ENCODE measurements around the gene MAP3K15. TPM values are rescaled to one million over a fixed set of nuclear protein-coding genes. Genes with fewer than 3 reads are reported as not detected.

The MAP3K15 gene
- total RNA-seq, 1 experiment from 2014 or later: 1.2 TPM

DNA sequence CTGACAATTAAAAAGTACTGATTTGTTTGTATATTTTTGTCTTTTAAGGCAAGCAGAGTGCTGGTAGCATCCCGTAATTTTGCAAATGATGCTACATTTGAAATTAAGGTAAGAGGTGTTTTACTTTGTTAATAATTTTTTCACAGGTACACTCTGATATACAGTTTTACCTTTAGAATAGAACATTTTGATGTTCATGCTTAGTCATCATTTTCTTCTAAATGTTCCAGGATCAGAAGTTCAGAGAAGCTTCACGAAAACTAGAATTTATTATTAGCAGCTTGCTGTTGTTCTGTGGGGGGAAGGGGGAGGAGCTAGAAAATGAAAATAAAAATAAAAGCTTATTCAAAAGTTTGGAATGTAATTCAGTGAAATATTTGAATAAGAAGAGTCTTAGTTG is 166.0 kb downstream of the MAP3K15 start:
- no peaks in the 10 kb centered on the region for H3K4me1 ChIP-seq (ENCODE audit: insufficient read depth, low read length)

More for the DNA sequence above, 166.0 kb downstream of the MAP3K15 start:
- no peak overlapping the region for H3K4ac ChIP-seq (ENCODE audit: low read depth, low read length)
- no peak for DNase-seq
- H4K91ac ChIP-seq (ENCODE audit: insufficient read length, low read depth, low read length): no peak overlapping the region
- Mint-ChIP-seq H3K36me3 (ENCODE audit: insufficient read depth in 1 of 3, low read depth in 3 of 3) (peaks cover 10 to 50% (median 42%) of the 10 kb centered on the region in 3 experiments; a peak in 6 of 7 replicates), H3K4me3 (no peak overlapping the region), H3K4me1 (no peaks in the 10 kb centered on the region), H3K9me3 (peaks cover 57 to 67% of the 10 kb centered on the region in 2 experiments), H3K27me3 (ENCODE audit: low read depth) (no peaks in the 10 kb centered on the region), H3K27ac (no peak overlapping the region)
- H2BK5ac ChIP-seq (ENCODE audit: insufficient read length, low read length): no peak overlapping the region
- TF ChIP-seq, protein P1, sequence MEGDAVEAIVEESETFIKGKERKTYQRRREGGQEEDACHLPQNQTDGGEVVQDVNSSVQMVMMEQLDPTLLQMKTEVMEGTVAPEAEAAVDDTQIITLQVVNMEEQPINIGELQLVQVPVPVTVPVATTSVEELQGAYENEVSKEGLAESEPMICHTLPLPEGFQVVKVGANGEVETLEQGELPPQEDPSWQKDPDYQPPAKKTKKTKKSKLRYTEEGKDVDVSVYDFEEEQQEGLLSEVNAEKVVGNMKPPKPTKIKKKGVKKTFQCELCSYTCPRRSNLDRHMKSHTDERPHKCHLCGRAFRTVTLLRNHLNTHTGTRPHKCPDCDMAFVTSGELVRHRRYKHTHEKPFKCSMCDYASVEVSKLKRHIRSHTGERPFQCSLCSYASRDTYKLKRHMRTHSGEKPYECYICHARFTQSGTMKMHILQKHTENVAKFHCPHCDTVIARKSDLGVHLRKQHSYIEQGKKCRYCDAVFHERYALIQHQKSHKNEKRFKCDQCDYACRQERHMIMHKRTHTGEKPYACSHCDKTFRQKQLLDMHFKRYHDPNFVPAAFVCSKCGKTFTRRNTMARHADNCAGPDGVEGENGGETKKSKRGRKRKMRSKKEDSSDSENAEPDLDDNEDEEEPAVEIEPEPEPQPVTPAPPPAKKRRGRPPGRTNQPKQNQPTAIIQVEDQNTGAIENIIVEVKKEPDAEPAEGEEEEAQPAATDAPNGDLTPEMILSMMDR (conservative IDR thresholded peaks at IDR 0.05): no peak
- no peak overlapping the region for H2BK12ac ChIP-seq (ENCODE audit: insufficient read length, low read depth, low read length)
- no peak overlapping the region for H2AK5ac ChIP-seq (ENCODE audit: insufficient read length, low read length)
- no peak overlapping the region for H3K23ac ChIP-seq (ENCODE audit: insufficient read length, low read depth, low read length)
- no peak overlapping the region for H2AFZ ChIP-seq (ENCODE audit: low read length)
- no peak overlapping the region for H4K8ac ChIP-seq (replicated peaks; ENCODE audit: insufficient read length, low read depth, low read length)
- no peaks in the 10 kb centered on the region for H3K9me3 ChIP-seq (ENCODE audit: control insufficient read depth, low read depth, low read length)
- no peak overlapping the region for H3K9ac ChIP-seq (ENCODE audit: extremely low read depth, insufficient read length, low read length)
- H2BK120ac ChIP-seq (ENCODE audit: low read depth, low read length, poor library complexity, severe bottlenecking): no peak overlapping the region
- no peaks in the 10 kb centered on the region for H3K23me2 ChIP-seq (ENCODE audit: insufficient read length, low read depth, low read length, poor library complexity, severe bottlenecking)
- no peak overlapping the region for H3K56ac ChIP-seq (ENCODE audit: insufficient read length, low read depth, low read length)
- no peaks in the 10 kb centered on the region for H4K20me1 ChIP-seq (ENCODE audit: control insufficient read depth, insufficient read depth, insufficient read length)
- no peak overlapping the region for H3K14ac ChIP-seq (ENCODE audit: insufficient read depth, low read length)
- H4K5ac ChIP-seq (ENCODE audit: insufficient read length, low read depth, low read length): no peak overlapping the region
- H3K4me2 ChIP-seq (ENCODE audit: insufficient read depth, insufficient read length, low read length): no peak overlapping the region
- H2BK15ac ChIP-seq (ENCODE audit: low read depth, low read length): no peak overlapping the region
- no peak overlapping the region for H2BK20ac ChIP-seq (ENCODE audit: low read depth, low read length, poor library complexity, severe bottlenecking)
- H3K79me1 ChIP-seq (ENCODE audit: insufficient read depth, low read depth, low read length, poor library complexity, severe bottlenecking): no peaks in the 10 kb centered on the region
- WGBS (ENCODE audit: extremely low coverage, insufficient read length, low lambda C conversion rate): no CpG with 5 or more reads among the region's 2 CpGs
- no peak overlapping the region for H3K18ac ChIP-seq (ENCODE audit: insufficient read length, low read depth, low read length)
- H3K27ac ChIP-seq (ENCODE audit: insufficient read length, low read depth, low read length): no peak overlapping the region
- peaks cover 10% of the 10 kb centered on the region for H3K79me2 ChIP-seq (ENCODE audit: insufficient read depth, low read length)
- H3K27me3 ChIP-seq (ENCODE audit: insufficient read depth, low read length): no peaks in the 10 kb centered on the region
- no peak overlapping the region for H3T11ph ChIP-seq (ENCODE audit: low read length)
